Endometrial microvascular endothelial cells (primary cell): ENCODE measurements around the gene VILL. TPM values are rescaled to one million over a fixed set of nuclear protein-coding genes. Genes with fewer than 3 reads are reported as not detected.

ENCODE experiments used
- in situ Hi-C: cut with HindIII; loops from 2 replicates; pipeline ENCODE4 v1.10.0; 2017; ENCODE audit warnings: low sequenced_read_pairs, low pct_unique_long_range_greater_than_20kb; ENCODE audit errors: inconsistent ontology term
- total RNA-seq: library from RNA; depleted of rRNA; stranded (reverse); fragments of >200 nt; gene quantifications from one replicate; pipeline ENCODE4 v1.2.3, GENCODE V29; 2015; ENCODE audit errors: inconsistent ontology term

Gene VILL
- total RNA-seq, 1 donor from 2014 or later, result 4.4 TPM

DNA sequence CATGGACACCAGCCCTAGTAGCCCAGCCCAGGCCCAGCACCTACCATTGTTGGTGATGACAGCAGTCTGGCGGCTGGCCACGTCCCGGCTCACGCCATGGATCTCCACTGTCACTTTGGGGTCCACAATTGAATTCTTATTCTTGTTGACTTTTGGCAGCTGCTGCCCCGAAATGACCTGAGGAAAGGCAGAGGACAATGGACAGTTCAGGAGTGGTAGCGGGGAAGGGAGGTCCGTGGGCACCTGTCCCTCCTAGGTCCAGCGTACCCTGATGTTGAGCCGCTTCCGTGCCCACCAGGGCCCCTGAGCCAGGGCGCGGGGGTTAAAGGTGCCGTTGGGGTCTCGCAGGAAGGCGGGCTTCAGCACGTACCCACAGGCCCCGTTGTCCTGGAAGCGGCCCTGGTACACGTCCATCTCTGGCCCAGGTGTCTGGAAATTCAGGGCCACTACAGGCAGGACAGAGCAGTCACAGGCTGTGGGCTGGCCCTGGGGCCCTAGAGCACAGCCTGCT is 17.7 kb downstream of the VILL start:
- in situ Hi-C loops, result no loop called here

GRCh38 chr3:38008971-38009580 is 18.5 kb downstream of the VILL start:
- in situ Hi-C loops, result no loop called here

- in situ Hi-C loops, result no loop called here
Measured at GRCh38 chr3:38009807-38010591, 19.4 kb downstream of the VILL start.

DNA sequence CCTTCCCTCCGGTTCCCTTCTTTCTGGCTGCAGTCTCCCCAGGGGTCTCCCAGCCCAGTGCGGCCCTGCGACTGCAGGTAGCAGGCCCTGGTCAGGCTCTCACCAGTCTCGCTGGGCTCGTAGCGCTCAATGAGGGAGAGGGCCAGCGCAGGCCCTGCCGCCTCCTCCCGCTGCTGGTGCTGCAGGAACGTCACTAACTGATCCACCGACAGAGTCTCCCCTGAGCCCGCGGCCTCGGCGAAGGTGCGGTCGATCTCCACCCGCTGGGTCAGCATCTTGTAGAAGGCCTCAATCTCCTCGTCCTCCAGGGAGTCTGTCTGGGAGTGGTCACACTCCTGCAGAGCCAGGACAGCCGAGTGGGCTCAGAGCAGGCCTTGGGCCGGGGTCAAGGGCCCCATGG is 20.5 kb downstream of the VILL start:
- in situ Hi-C loops, result no loop called here

GRCh38 chr3:38015485-38015884 is 24.9 kb downstream of the VILL start:
- in situ Hi-C loops, result no loop called here

GRCh38 chr3:38015984-38016383 is 25.4 kb downstream of the VILL start:
- in situ Hi-C loops, result no loop called here

- in situ Hi-C loops, result no loop called here
Measured at GRCh38 chr3:38016410-38016809, 25.8 kb downstream of the VILL start.

DNA sequence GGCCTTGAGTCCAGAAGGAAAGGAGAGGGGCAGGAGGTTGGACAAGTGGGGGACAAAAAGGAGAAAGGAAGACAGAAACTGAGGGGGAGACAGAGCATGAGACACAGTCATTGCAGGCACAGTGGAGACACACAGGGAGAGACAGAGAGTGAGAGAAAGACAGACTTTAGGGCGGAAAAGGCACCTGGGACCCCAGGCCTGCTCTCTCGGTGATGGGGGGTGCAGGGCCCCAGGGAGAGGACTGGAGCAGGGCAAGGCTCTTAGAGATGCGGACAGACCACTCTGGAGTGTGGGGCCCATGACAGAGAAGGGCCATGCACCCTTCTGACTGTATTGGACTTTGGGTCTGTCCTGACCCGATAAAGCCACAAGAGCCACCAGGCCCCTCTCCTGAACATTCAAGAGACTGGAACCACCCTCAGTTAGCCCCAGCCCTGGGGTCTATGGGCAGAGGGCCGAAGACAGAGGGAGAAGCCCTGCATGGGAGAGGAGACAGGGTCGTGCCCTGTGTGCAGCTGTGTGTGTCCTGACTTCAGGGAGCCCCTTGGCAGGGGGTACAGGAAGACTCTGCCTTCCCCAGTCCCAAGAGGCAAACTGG is 26.4 kb downstream of the VILL start:
- in situ Hi-C loops, result no loop called here

DNA sequence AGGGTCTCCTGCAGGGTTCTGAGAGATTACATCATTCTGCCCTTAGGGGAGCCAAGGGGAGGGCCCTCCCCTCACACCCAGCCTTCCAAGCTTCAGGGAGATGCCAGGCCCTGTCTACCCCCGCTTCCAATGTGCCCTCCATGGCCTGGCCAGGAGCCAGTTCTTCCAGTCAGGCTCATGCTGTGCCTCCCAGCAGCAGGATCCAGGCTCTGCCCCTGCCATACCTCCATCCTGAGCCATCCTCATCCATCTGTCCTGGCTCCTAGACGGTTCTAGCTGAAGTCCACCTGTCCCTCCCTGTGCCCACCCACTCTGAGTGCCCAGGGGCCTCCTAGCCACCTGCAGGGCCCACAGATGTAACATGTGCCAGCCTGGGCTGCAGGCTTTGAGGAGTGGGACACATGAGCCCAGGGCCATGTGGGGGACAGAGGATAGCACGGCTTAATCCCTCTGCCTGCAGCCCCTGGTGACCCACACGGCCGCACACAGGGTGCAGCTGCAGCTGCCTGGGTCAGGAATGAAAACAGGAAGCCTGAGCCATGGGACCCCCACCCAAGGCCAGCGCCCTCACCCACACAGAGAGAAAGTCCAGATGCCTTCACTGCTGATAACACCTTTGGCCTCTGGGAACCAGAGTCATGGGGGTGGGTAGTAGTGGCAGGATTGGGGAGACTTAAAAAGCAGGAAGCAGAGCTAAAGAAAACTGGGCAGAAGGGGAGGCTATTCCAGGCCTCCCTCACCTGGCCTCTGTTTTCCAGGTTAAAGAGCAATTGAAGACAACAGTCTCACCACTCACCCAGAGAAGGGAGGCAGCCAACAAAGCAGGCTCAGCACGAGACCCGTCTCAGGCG is 27.1 kb downstream of the VILL start:
- in situ Hi-C loops, result no loop called here

GRCh38 chr3:38018296-38019266 is 28.0 kb downstream of the VILL start:
- in situ Hi-C loops, result no loop called here

- in situ Hi-C loops, result no loop called here
Measured at GRCh38 chr3:38019658-38020341, 29.2 kb downstream of the VILL start.

DNA sequence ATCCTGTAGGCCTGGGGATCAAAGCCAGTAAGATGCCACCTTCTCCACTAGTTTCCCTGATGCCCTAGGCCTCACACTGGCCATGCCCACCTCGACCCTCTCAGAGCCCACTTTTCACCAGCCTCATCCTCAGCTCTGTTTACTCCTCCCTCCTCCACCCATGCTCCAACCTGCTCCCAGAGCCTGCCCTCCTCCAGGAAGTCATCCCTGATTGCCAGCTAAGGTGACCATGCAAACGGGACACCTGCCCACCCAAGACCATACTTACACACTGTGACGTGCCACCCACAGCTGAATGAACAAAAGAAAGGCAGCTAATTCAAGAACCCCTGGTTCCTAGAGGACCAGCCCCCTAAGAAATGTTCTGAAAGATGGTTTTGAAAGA is 29.7 kb downstream of the VILL start:
- in situ Hi-C loops, result no loop called here

DNA sequence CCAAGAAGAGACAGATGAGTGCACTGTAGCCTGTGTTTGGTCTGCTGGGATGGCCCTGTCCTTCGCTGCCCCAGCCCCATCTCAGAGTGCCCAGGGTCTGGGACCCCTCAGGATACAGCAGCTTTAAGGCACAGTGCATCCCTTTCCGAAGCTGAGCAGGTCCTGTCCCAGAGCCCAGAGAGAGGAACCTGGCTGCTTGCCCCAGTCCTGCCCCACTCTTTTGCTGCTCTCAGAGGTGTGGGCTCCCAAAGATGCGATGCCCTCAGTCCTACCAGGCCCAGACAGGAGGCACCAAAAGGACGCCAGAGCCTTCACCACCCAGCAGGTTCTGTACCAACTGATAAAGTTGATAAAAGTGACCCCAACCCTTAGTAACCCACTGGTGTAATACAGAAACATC is 30.6 kb downstream of the VILL start:
- in situ Hi-C loops, result no loop called here

DNA sequence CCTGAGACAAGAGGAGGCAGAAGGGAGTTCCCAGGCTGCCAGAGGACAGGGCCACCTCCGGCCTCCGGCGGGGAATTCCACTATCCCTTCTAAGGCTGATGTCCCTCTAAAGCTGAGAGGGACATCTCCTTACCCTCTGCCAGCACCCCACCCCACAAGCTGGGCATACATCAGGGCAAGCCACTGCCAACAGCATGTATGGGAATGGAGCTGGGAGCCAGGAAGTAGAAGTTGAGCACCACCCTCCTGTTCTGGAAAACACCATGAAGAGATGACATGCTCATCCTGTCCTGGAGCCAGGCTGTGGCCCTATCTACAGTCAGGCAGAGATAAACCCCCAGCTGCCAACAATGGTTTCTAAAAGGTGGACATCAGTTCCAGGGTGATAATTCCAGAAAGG is 31.7 kb downstream of the VILL start:
- in situ Hi-C loops, result no loop called here

DNA sequence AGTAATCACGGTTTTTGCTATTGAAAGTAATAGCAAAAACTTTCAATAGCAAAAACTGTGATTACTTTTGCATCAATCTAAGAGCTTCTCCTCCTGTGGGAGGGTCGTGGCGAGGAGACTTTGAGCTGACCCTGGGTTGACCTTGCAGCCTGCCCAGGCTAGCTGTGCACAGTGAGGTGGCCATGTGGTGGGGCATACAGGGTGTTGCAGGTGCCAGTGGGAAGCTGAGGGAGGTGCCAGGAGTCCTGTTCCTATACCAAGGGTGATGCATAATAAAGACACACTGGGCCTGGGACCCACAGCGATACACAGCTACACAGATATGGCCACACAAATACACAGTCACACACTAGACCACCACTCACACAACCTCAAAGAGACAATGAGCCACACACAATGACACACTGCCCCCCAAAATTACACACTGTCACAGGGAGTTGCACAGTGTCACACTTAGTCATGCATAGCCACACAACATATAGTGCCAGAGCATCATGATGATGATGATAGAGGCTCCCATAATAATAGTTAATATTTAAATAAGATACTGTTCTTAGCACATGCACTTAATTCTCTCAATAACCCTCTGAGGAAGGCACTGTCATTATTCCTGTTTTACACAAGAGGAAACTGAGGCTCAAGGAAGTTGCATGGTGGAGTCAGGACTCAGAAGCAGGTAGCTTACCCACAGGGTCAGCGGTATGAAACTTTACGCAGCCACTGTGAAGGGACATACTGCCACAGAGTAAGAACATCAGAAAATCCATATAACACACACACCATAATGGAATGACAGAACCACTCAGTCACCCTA is 32.5 kb downstream of the VILL start:
- in situ Hi-C loops, result no loop called here

- in situ Hi-C loops, result no loop called here
Measured at GRCh38 chr3:38026856-38027255, 36.3 kb downstream of the VILL start.
